HG03571 (cell line): ENCODE results near the gene HERPUD1.
A peak's percentile ranks its signal among the peaks of the same experiment; 100 is the strongest.
"Not testable (repeated sequence)": the region's sequence is repeated elsewhere in the genome, so short reads cannot be mapped to it uniquely, and the experiment has no call there.

Experiments
- ATAC-seq: cut with Tn5 transposase; IDR thresholded peaks from one replicate; pipeline ENCODE4 v1.9.1; 2021; ENCODE audit not compliant: unreplicated experiment

Gene HERPUD1

GRCh38 chr16:56977823-56978430, 46.0 kb downstream of the HERPUD1 start:
- no peak for ATAC-seq

GRCh38 chr16:56980201-56980535, 48.2 kb downstream of the HERPUD1 start:
- ATAC-seq, result no peak

GRCh38 chr16:56980792-56981724, 49.1 kb downstream of the HERPUD1 start:
- no peak for ATAC-seq

GRCh38 chr16:56981729-56982271, 49.9 kb downstream of the HERPUD1 start:
- no peak for ATAC-seq

- no peak for ATAC-seq
These were observed 50.8 kb downstream of the HERPUD1 start for GRCh38 chr16:56982695-56983094.

GRCh38 chr16:56983211-56983751, 51.3 kb downstream of the HERPUD1 start:
- no peak for ATAC-seq

- no peak for ATAC-seq
These were observed 52.7 kb downstream of the HERPUD1 start for GRCh38 chr16:56984639-56985038.

- ATAC-seq, result no peak
These were observed 53.5 kb downstream of the HERPUD1 start for GRCh38 chr16:56985288-56985961.

- ATAC-seq, result no peak
These were observed 54.0 kb downstream of the HERPUD1 start for GRCh38 chr16:56985962-56986360.

GRCh38 chr16:56986361-56986760, 54.4 kb downstream of the HERPUD1 start:
- ATAC-seq, result no peak

- not testable (repeated sequence) for ATAC-seq
These were observed 55.0 kb downstream of the HERPUD1 start for GRCh38 chr16:56986908-56987307.

- no peak for ATAC-seq
These were observed 55.8 kb downstream of the HERPUD1 start for GRCh38 chr16:56987692-56988091.

GRCh38 chr16:56988161-56988947, 56.4 kb downstream of the HERPUD1 start:
- ATAC-seq, result no peak

GRCh38 chr16:56988948-56989945, 57.3 kb downstream of the HERPUD1 start, which contains the start of gene NLRC5:
NLRC5 (plus strand) TSS chr16:56989557; CDS start chr16:57020713, 31,156 bp downstream.
- ATAC-seq, result peak; percentile 68

GRCh38 chr16:56989988-56990387, 58.0 kb downstream of the HERPUD1 start:
- no peak for ATAC-seq

- no peak for ATAC-seq
These were observed 58.7 kb downstream of the HERPUD1 start for GRCh38 chr16:56990407-56991286.

- ATAC-seq, result not testable (repeated sequence)
These were observed 60.5 kb downstream of the HERPUD1 start for GRCh38 chr16:56992431-56992830.

GRCh38 chr16:56993204-56993603, 61.3 kb downstream of the HERPUD1 start:
- no peak for ATAC-seq
